VCaP (cell line): Measurements from ENCODE around the gene NCOA5.

Experiments
- H3K27ac ChIP-seq: fragments of 450-650 bp; 2 replicates; pipeline ENCODE4 v1.5.1; 2017
- CTCF ChIP-seq: fragments of 450-650 bp; conservative IDR thresholded peaks from 2 replicates; pipeline ENCODE4 v1.5.1; 2017; ENCODE audit warnings: mild to moderate bottlenecking, moderate library complexity

The NCOA5 gene

GRCh38 chr20:46076806-46077205 lies 13.0 kb downstream of the NCOA5 start:
- no peak for TF ChIP-seq CTCF
- H3K27ac ChIP-seq = no peak overlapping the region

GRCh38 chr20:46074006-46074405 lies 15.8 kb downstream of the NCOA5 start:
- TF ChIP-seq CTCF = no peak
- H3K27ac ChIP-seq = no peak overlapping the region

GRCh38 chr20:46073443-46073842 lies 16.3 kb downstream of the NCOA5 start:
- no peak overlapping the region for H3K27ac ChIP-seq
- no peak for TF ChIP-seq CTCF

- H3K27ac ChIP-seq = no peak overlapping the region
- no peak for TF ChIP-seq CTCF
These were observed 16.7 kb downstream of the NCOA5 start for GRCh38 chr20:46073024-46073423.

- H3K27ac ChIP-seq = no peak overlapping the region
- no peak for TF ChIP-seq CTCF
These were observed 18.2 kb downstream of the NCOA5 start for GRCh38 chr20:46071573-46071972.

DNA sequence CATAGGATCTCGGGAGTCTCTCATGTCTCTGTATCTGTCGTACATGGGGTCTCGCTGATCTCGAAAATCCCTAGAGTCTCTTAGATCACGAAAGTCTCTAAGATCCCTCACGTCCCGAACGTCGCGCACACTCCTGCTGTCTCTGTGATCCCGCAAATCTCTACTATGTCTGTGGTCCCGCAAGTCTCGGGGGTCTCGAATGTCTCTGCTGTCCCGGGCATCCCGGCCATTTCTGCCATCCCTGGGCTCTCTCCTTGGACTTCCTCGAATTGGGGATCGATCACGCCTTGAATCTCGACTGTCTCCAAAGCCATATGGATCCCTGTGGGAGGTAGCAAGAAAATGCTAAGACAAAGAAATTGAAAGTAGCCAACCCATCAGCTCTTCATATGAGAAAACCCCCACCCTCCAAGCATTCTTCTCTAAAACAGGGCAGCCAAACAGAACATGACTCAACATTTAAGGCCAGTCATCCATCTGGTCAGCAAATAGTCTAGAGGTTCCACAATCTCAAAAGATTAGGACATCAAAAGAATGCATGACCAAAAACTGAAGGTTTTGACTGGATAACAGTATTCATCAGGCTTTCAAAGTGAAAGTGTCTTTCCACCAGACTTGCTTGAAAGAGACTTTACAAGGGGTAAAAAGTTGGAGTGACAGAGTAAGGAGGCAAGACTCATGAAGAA lies 19.4 kb downstream of the NCOA5 start:
- H3K27ac ChIP-seq = no peak overlapping the region
- no peak for TF ChIP-seq CTCF

GRCh38 chr20:46065691-46066090 lies 24.1 kb downstream of the NCOA5 start:
- no peak for TF ChIP-seq CTCF

More at GRCh38 chr20:46065691-46066090, 24.1 kb downstream of the NCOA5 start:
- H3K27ac ChIP-seq = no peak overlapping the region
